Lower leg skin (tissue), 4 donors: Measurements from ENCODE around the gene GREB1. TPM values are rescaled to one million over a fixed set of nuclear protein-coding genes. Genes with fewer than 3 reads are reported as not detected.

Experiments used
- DNase-seq, 2 donors: peaks; one replicate each; pipeline ENCODE4 v3.0.0-alpha.2; 2019; ENCODE audit warnings: low spot score in 2 of 2
- H3K4me3 ChIP-seq: fragments of 200-600 bp; sonication (generic); 2 replicates; pipeline ENCODE4 v1.5.1; 2017; ENCODE audit warnings: mild to moderate bottlenecking, low read depth; ENCODE audit not compliant: poor library complexity, severe bottlenecking
- CTCF ChIP-seq, 3 donors: fragments of 450-650 bp; IDR thresholded peaks; one replicate each; pipeline ENCODE4 v1.5.1; 2016; ENCODE audit warnings: antibody characterized with exemption in 3 of 3, mild to moderate bottlenecking in 3 of 3, moderate library complexity in 2 of 3
- POLR2A ChIP-seq, 2 donors: fragments of 450-650 bp; IDR thresholded peaks; one replicate each; pipeline ENCODE4 v1.6.1; 2016 to 2017; ENCODE audit warnings: antibody characterized with exemption in 2 of 2, mild to moderate bottlenecking in 1 of 2, moderate library complexity in 1 of 2
- WGBS, 2 donors: methylation state at CpG; one replicate each; pipeline ENCODE4 v1.1.5; 2018; 5-methylcytosine and 5-hydroxymethylcytosine counted together
- intact Hi-C: fragments of 100-400 bp; cut with DNase I; formaldehyde crosslinking; loops from one replicate; pipeline ENCODE4 v1.15.0; 2023; ENCODE audit warnings: low total_unique reads
- total RNA-seq, 4 donors: library from RNA; depleted of rRNA; stranded (reverse); fragments of >200 nt; gene quantifications; one replicate each; pipeline ENCODE4 v1.1.0, GENCODE V29; 2016

The GREB1 gene
- total RNA-seq, 4 donors from 2014 or later: 2.4 to 12.2 (median 4.0) TPM

GRCh38 chr2:11499081-11499743, 34.6 kb upstream of the GREB1 start:
- DNase-seq: no peak
- intact Hi-C loops: no loop called here
- TF ChIP-seq POLR2A (IDR thresholded peaks at IDR 0.05): no peak
- no peak for TF ChIP-seq CTCF (IDR thresholded peaks at IDR 0.05)
- WGBS, 2 donors: 59 to 65% methylated on average over 4 of the region's 4 CpGs
- no peak overlapping the region for H3K4me3 ChIP-seq

- intact Hi-C loops: no loop called here
- no peak overlapping the region for H3K4me3 ChIP-seq
- no peak for TF ChIP-seq CTCF (IDR thresholded peaks at IDR 0.05)
- TF ChIP-seq POLR2A (IDR thresholded peaks at IDR 0.05): no peak
- DNase-seq: no peak
- WGBS, 2 donors: 83 to 84% methylated on average over 5 of the region's 5 CpGs
Measured at GRCh38 chr2:11500702-11501303, 33.0 kb upstream of the GREB1 start.

- 77 to 83% methylated on average over 4 of the region's 4 CpGs for WGBS, 2 donors
- H3K4me3 ChIP-seq: no peak overlapping the region
- intact Hi-C loops: no loop called here
- DNase-seq: no peak
- no peak for TF ChIP-seq POLR2A (IDR thresholded peaks at IDR 0.05)
- TF ChIP-seq CTCF (IDR thresholded peaks at IDR 0.05): no peak
Measured at GRCh38 chr2:11502740-11503292, 31.0 kb upstream of the GREB1 start.

- intact Hi-C loops: no loop called here
Measured at GRCh38 chr2:11503354-11503927, 30.4 kb upstream of the GREB1 start.

More at GRCh38 chr2:11503354-11503927, 30.4 kb upstream of the GREB1 start:
- no peak for DNase-seq
- no peak overlapping the region for H3K4me3 ChIP-seq
- WGBS, 2 donors: 64 to 66% methylated on average over 8 of the region's 8 CpGs
- TF ChIP-seq POLR2A (IDR thresholded peaks at IDR 0.05) (no peak), CTCF (IDR thresholded peaks at IDR 0.05) (no peak)
